Left hindlimb (tissue), 1 donor: ENCODE measurements around the gene PET100.
"Not testable (repeated sequence)": the region's sequence is repeated elsewhere in the genome, so short reads cannot be mapped to it uniquely, and the experiment has no call there.

Experiments used
- DNase-seq: peaks from one replicate; pipeline ENCODE4 v3.0.0-alpha.2; 2018

The PET100 gene

DNA sequence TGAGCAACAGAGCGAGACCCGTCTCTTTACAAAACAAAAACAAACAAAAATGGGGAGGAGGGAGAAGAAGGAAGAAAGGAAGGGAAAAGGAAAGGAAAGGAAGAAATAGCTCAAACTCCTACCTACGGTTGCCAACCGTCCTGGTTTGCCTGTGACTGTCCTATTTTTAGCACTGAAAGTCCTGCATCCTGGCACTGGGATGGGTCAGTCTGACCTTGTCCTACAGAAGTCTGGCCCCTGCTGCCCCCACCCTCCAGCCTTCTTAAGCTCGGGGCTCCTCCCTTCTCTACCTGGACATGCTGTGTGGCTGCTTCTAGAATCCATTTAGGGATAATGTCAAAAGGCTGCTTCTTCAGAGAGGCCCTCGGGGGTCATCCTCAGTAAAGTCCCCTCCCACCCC, 6.1 kb downstream of the PET100 start:
- no peak for DNase-seq

DNA sequence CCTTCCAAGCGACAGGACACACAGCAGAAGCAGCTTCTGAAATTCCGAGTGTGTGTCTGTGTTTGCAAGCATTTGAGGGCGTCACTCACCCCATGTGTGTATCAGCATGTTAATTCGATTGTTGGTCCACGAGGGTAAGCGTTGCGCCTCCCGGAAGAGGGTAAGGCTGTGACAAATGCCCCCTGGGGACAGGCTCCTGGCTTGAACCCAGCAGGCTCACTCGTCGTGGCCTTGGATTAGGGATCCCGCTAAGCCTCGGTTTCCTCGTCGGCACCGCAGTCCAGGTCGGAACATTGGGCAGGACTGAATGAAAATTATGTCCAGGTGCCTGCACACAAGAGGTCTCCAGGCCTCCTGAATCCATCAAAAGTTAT, 6.7 kb downstream of the PET100 start:
- DNase-seq: no peak

DNA sequence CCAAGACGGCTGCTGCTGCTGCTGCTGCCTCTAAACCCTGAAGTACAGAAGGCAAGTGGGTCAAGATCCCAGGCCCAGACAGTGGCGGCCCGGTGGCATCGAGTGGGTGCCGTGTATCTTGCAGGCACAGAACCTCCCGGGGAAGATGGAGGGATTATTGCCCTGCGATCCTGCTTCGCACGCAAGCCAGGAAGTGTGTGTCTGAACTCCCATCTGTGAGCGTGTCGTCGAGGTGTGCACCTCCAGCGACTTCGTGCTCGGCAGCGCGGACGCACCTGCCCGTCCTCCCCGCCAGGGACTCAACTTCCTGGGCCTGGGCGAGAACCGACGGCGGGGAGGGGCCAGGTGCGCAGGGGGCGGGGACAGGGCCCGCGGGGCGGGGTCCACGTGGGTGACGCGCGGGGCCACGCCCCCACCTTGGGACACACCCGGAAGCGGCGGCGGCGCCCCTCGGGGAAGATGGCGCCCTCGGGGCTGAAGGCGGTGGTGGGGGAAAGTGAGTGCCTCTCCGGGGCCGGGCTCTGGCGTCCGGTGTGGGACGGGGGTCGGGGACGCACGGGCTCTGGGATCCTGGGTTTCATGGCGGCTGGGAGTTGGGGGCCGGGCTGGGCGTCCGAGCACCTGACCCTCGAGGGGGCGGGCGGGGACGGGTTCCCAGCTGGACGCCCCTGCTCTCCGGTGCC, 7.2 kb downstream of the PET100 start, which contains the start of gene STXBP2:
STXBP2 (plus strand) TSS at position 420 of the 683 bp plus-strand sequence; CDS start at position 460, 40 bp downstream.
- no peak for DNase-seq

DNA sequence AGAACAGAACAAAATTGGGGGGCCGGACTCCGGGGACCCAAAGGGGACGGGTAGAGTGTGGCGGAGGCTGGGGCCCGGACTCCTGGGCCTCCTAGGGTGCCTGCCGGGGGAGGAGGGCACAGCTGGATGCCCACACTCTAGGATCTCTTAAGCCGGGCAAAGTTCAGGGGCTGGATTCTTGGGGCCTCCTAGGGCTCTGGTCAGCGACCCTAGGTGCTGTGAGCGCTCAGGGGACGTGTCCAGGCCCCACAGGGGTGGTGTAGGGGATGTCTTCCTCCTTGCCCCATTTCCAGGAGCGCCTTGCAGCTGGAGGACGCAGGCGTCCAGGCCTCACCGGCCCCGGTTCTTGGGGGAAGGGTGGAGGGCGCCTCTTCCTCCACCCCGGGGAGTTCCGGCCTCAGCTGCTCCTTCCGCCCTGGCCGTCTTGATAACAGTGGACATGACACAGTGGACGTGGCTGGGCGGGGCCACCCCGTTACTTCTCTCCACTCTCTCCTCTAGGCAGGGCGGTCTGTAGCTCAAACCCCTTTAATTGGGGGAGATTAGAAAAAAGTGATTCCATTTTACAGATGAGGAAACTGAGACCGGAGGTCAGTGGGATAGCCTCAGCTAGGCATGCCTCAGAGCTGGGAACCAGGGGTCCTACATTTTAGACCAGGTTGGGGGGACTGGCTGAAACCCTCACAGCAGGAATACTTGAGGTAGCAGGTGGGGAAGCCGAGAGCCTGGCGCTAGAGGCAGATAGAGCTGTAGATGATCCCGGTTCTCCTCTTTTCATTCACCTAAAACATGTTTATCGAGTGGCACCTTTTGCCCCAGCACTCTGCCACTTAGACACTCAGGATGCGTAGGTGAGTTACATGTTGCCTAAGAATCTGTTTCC, 8.0 kb downstream of the PET100 start:
- DNase-seq: no peak

DNA sequence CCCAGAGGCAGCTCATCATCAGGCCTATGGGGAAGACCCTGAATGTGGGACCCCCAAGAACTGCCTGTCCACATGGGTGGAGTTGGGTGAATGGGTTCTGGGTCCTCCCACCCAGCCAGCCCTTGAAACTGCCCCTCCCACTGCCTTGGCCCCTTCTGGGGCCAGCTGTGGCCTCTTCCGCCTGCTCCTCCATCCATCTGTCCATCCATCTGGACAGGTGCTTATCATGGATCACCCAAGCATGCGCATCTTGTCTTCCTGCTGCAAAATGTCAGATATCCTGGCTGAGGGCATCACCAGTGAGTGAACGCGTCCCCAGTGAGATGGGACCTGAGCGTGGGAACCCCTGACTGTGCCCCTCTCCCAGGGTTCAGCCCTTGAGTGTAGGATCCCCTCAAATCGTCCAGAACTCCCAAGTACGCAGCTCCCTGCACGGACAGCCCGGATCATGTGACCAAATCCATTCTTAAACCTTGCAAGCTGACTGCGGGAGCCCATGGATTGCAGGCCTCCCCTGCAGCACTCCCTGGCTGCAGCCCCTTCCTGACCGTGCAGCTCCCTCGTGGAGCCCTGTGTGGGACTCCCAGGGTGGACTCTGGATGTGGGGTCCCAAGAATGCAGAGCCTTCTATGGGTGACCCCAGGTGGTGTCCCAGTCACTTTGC, 9.3 kb downstream of the PET100 start:
- no peak for DNase-seq

DNA sequence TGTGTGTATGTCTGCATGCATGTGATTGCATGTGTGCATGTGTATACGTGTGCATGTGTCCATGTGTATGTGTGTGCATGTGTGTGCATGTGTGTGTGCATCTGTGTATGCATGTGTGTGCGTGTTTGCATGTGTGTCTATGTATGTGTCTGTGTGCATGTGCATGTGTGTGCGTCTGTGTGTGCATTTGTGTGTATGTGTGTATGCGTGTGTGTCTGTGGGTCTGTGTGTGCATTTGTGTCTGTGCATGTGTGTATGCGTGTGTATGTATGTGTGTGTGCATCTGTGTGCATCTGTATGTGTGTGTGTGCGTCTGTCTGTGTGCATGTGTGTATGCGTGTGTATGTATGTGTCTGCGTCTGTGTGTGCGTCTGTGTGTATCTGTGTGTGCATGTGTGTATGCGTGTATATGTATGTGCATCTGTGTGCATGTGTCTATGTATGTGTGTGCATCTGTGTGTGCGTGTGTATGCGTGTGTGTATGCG, 10.3 kb downstream of the PET100 start:
- DNase-seq: no peak

DNA sequence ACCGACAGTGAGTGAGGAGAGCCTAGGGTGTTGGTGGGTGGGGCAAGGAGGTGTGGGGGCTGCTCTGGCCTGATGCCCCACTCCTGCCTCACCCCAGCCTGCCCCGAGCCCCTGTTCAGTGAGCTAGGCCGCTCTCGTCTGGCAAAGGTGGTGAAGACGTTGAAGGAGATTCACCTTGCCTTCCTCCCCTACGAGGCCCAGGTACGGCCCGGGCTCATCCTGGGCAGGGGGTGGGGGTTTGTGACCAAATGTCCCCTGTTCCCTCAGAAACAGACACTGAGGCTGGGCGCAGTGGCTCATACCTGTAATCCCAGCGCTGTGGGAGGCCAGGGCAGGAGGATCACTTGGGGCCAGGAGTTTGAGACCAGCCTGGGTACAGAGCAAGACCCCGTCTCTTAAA, 11.2 kb downstream of the PET100 start:
- no peak for DNase-seq

DNA sequence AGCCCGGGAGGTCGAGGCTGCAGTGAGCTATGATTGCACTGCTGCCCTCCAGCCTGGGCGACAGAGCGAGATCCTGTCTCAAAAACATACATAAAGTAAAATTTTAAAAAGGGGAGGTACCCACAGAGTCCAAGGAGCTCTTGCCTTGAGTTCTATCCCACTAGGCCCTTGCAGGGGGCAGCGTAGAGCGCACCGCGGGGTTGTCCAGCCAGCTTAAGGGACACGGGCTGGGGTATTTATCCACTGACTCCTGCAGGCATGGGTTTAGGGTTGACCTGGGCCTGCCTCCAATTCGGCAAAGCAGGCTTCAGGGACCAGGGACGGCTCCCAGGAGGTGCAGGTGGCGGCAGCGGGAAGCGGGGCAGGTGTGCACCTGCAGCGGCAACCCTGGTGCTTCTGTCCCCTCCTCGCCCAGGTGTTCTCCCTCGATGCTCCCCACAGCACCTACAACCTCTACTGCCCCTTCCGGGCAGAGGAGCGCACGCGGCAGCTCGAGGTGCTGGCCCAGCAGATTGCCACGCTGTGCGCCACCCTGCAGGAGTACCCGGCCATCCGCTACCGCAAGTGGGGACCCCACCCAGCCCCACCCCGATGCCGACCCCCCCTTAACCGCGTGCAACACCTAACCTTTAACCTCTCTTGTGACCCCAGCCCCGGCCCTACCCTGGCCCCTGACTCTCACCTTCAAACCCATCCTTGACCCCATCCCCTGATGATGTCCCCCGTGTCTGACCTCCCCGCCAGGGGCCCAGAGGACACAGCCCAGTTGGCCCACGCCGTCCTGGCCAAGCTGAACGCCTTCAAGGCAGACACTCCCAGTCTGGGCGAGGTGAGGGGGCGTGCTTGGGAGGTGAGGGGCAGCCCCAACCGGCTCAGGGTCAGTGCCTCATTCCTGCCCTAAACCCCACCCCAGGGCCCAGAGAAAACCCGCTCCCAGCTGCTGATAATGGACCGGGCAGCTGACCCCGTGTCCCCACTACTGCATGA, 12.0 kb downstream of the PET100 start:
- no peak for DNase-seq

DNA sequence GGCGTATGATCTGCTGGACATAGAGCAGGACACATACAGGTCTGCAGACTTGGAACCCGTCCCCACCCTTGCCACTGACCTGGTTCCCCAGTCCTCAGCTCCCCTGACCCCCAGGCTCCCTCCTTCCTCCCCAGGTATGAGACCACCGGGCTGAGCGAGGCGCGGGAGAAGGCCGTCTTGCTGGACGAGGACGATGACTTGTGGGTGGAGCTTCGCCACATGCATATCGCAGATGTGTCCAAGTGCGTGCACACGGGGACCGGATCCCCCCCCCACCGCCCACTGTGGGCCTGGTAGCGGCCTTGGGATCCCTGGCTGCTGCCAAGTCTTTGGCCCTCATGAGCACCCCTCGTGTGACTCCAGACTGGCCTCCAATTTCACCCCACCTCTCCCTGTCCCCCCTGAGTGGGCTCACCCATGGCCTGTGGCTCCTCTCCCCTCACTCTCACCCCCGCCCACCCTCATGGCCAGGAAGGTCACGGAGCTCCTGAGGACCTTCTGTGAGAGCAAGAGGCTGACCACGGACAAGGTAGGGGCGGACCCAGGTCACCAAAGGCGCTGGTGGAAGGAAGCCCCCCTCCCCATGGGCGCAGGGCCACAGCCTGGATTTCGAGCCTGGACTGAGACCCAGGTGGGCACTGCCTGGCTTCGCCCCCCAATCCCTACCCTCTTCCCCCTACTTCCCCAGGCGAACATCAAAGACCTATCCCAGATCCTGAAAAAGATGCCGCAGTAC, 12.9 kb downstream of the PET100 start:
- no peak for DNase-seq

DNA sequence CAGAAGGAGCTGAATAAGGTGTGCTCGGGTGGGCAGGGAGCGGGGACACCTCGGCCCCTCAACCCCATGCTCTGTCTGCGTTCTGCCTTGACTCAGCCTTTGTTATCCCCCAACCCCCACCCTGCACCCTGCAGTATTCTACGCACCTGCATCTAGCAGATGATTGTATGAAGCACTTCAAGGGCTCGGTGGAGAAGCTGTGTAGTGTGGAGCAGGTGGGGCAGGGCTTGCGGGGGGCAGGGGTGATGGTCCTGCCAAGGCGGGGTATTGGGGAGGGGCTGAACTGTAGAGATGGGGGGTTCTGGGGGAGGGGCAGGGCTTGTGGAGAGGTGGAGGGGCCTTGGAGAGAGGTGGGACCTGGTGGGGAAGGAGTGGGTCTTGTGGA, 13.4 kb downstream of the PET100 start:
- no peak for DNase-seq

DNA sequence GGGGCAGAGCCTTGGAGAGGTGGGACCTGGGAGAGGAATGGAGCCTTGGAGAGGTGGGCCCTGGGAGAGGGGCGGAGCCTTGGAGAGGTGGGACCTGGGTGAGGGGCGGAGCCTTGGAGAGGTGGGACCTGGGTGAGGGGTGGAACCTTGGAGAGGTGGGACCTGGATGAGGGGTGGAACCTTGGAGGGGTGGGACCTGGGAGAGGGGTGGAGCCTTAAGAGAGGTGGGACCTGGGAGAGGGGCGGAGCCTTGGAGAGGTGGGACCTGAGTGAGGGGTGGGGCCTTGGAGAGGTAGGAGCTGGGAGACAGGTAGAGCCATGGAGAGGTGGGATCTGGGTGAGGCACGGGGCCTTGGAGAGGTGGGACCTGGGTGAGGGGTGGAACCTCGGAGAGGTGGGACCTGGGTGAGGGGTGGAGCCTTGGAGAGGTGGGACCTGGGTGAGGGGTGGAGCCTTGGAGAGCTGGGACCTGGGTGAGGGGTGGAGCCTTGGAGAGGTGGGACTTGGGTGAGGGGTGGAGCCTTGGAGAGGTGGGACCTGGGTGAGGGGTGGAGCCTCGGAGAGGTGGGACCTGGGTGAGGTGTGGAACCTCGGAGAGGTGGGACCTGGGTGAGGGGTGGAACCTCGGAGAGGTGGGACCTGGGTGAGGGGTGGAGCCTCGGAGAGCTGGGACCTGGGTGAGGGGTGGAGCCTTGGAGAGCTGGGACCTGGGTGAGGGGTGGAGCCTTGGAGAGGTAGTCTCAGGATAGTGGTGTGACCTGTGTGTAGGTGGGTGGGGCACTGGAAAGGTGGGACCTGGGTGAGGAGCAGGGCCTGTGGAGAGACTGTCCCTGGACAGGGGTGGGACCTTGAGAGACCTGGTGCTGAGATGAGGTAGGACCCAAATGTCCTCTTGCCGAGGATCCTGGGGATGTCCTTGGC, 14.3 kb downstream of the PET100 start:
- DNase-seq: not testable (repeated sequence)

DNA sequence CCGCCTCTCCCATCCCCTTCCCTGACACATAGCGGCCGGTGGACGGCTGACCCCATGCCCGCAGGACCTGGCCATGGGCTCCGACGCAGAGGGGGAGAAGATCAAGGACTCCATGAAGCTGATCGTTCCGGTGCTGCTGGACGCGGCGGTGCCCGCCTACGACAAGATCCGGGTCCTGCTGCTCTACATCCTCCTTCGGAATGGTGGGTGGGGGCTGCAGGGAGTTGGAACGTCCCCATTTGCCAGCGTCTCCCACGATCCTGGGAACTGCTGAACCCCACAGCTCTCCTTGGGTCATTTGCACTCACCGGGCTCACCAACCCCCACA, 14.9 kb downstream of the PET100 start:
- DNase-seq: no peak

DNA sequence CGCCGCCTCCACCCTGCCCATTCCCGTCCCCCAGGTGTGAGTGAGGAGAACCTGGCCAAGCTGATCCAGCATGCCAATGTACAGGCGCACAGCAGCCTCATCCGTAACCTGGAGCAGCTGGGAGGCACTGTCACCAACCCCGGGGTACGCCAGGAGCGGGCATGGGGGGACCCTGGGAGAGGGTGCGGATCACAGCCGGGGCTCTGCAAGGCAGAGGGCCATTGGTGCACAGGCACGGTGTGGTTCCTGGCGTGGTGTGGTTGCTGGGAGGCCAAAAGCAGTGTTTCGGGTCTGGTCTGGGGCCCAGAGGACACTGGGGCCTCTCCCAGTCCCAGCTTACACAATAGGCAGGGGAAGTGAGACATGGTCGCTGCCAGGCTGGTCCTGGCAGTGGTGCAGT, 15.6 kb downstream of the PET100 start:
- no peak for DNase-seq

DNA sequence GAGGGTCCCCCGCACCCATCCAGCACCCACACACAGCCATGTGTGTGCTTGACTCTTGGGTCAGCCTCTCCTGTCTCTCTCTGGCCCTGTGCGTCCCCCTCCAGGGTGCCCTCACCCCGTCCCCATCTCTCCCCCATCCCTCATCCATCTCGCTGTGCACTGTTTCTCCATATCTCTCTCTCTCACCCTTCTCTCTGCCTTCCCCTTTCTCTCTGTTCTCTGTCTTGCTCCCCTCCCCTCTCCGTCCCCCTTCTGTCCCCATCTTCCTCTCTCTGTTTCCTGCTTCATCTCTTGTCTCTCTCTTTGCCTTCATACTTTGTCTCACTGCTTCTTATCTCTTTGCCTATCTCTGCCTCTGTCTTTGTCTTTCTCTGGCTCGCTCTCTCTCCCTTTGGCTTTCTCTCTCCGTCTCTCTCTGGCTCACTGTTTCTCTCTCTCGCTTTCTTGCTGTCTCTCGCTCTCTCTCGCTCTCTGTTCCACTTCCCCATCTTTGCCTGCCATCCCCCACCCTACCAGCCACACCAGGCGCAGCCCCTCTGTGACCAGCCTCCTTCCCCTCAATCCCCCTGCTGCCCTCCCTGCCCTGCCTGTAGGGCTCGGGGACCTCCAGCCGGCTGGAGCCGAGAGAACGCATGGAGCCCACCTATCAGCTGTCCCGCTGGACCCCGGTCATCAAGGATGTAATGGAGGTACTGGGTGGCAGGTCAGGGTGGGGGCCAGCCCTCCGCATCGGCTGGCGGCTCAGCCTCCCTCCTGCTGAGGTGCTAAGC, 16.2 kb downstream of the PET100 start:
- DNase-seq: no peak

DNA sequence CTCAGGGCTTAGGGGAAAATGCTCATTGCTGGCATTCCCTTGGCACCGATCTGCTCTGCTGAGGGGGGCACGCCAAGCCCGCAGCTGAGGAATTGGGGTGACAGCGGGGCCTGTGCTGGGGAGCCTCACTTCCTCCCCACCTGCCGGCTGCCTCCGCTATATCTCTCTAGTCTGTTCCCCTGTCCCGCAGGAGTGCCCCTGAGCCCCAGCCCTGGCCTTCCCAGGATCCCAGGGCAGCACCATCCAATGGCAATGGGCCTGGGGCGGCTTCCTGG, 16.8 kb downstream of the PET100 start:
- no peak for DNase-seq

DNA sequence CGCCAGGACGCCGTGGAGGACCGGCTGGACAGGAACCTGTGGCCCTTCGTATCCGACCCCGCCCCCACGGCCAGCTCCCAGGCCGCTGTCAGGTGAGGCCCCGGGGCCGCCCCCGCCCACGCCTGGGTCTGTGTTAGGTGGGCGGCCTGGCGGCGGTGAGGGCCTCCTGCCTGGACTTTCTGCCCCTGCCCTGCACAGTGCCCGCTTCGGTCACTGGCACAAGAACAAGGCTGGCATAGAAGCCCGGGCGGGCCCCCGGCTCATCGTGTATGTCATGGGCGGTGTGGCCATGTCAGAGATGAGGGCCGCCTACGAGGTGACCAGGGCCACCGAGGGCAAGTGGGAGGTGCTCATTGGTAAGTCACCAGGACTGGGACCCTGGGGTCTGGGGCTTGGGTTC, 17.6 kb downstream of the PET100 start:
- DNase-seq: no peak

DNA sequence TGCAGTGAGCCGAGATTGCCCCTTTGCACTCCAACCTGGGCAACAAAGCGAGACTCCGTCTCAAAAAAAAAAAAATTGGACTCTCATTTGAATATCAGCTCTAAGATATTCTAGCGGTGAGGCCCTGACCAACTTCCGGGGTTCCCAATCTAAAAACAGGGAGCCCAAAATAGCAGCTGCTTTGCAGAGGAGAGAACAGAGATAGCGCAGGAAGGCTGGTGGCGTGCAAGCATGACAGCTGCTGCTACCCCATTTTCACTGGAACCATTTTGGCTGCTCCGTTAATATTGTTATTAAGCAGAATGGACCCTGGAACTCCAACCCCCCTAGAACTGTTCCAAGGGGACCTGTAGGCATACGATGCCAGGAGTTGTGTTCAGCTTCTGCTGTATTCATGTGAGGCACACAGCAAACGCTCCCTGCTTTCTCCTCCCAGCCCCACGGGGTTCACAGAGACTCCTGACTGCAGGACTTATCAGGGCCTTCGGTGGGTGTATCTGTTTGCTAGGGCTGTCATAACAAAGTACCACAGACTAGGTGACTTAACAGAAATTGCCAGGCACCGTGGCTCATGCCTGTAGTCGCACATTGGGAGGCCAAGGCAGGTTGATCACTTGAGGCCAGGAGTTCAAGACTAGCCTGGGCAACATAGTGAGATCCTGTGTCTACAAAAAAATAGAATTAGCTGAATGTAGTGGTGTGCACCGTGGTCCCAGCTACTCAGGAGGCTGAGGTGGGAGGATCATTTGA, 18.8 kb downstream of the PET100 start:
- no peak for DNase-seq

DNA sequence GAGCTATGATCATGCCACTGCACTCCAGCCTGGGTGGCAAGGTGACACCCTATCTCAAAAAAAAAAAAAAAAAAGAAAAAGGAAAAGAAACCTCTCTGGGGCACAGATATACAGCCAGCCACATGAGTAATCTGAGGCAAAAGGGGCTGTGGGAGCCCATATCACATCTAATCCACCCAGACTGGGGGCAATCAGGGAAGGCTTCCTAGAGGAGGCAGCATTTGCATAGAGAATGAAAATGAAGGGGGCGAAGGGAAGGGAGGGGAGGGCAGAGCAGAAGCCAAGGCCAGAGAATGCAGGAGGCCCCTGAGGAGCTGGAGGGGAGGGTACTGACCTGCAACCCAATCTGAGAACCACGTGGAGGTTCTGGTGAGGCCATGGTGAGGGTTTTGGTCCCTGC, 20.6 kb downstream of the PET100 start:
- no peak for DNase-seq

DNA sequence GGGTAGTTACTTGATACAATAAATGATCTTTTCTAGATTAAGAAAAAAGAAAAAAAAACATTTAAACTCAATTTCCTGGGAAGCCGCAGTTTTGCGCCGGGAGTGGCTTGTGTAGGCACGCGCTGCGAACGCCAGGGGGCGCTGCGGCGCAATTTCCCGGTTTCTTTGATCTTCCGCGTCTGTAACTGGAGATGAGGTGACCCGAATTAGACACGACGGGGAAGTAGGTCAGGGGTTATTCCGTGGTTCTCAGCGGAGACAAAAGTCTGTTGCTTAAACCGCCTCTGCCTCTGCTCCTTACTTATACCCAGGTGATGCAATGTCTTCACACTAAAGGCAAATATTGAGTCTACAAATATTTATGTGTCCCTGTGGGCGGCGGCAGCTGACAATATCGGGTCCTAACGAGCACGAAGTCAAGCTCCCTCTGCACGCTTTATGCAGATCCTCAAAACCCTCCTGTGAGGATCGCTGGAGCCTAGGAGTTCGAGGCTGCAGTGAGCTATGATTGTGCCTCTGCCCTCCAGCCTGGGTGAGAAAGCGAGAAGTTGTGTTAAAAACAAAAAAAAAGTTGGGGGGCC, 22.6 kb downstream of the PET100 start:
- peak; percentile 78 for DNase-seq
